Prostate gland (tissue), 2 donors: ENCODE data around the gene ITGB5. TPM values are rescaled to one million over a fixed set of nuclear protein-coding genes. Genes with fewer than 3 reads are reported as not detected.

ENCODE experiments used
- DNase-seq: peaks from one replicate; pipeline ENCODE4 v3.0.0-alpha.2; 2019; ENCODE audit warnings: low spot score
- H3K27ac ChIP-seq, 2 donors: fragments of 200-600 bp; sonication (generic); 2 replicates each; pipeline ENCODE4 v1.5.1; 2017 to 2019
- H3K27me3 ChIP-seq: fragments of 200-600 bp; sonication (generic); replicated peaks from 2 replicates; pipeline ENCODE4 v1.5.1; 2019; ENCODE audit not compliant: insufficient read depth
- H3K36me3 ChIP-seq, 2 donors: fragments of 200-600 bp; sonication (generic); 1 replicate in 1 of 2; 2 replicates in 1 of 2; pipeline versions ENCODE4 v1.5.1 to v1.8.1; 2017 to 2019
- H3K4me1 ChIP-seq: fragments of 200-600 bp; sonication (generic); replicated peaks from 2 replicates; pipeline ENCODE4 v1.5.1; 2019
- H3K4me3 ChIP-seq, 2 donors: fragments of 200-600 bp; sonication (generic); 2 replicates each; pipeline ENCODE4 v1.5.1; 2017 to 2019
- H3K9me3 ChIP-seq: fragments of 200-600 bp; sonication (generic); 2 replicates; pipeline ENCODE4 v1.5.1; 2017
- CTCF ChIP-seq, 4 experiments: fragments of 200-600 bp in 2 of 4; fragments of 450-650 bp in 2 of 4; sonication (generic) in 2 of 4; IDR thresholded peaks; 1 replicate in 3 of 4; 2 replicates in 1 of 4; pipeline ENCODE4 v1.5.1; 2016 to 2019; ENCODE audit warnings: antibody characterized with exemption in 4 of 4, mild to moderate bottlenecking in 2 of 4, moderate library complexity in 2 of 4
- POLR2A ChIP-seq: fragments of 450-650 bp; IDR thresholded peaks from one replicate; pipeline ENCODE4 v1.6.1; 2016; ENCODE audit warnings: antibody characterized with exemption, mild to moderate bottlenecking
- POLR2AphosphoS5 ChIP-seq: sonication (generic); formaldehyde crosslinking; IDR thresholded peaks from one replicate; pipeline ENCODE4 v1.6.1; 2017; ENCODE audit warnings: antibody characterized with exemption
- WGBS: methylation state at CpG from one replicate; pipeline ENCODE4 v1.1.5; 2018; 5-methylcytosine and 5-hydroxymethylcytosine counted together
- intact Hi-C: fragments of 100-400 bp; cut with DNase I; formaldehyde crosslinking; loops from one replicate; pipeline ENCODE4 v1.14.2; 2022
- total RNA-seq, 2 donors: library from RNA; depleted of rRNA; stranded (reverse); fragments of >200 nt; gene quantifications; one replicate each; pipeline ENCODE4 v1.1.0, GENCODE V29; 2016

Gene ITGB5
- total RNA-seq, 2 donors from 2014 or later: 123 to 154 TPM

- Histone ChIP-seq H3K9me3 (no peaks in the 10 kb centered on the region), H3K27ac (no peak overlapping the region), H3K4me3 (no peak overlapping the region), H3K4me1 (peaks cover 6% of the 10 kb centered on the region), H3K27me3 (no peaks in the 10 kb centered on the region), H3K36me3 (no peaks in the 10 kb centered on the region)
- 84% methylated on average over 7 of the region's 7 CpGs for WGBS
- DNase-seq: no peak
- intact Hi-C loops: loop anchor here (5.0 kb wide), 1 partner anchor 102 kb away; no protein-coding TSS in a partner anchor
- TF ChIP-seq POLR2A (no peak), CTCF (IDR thresholded peaks at IDR 0.05) (no peak), POLR2AphosphoS5 (no peak)
Observed at GRCh38 chr3:124884474-124885101, 2.6 kb downstream of the ITGB5 start.

- intact Hi-C loops: no loop called here
- no peak overlapping the region for H3K27ac ChIP-seq
- H3K27me3 ChIP-seq: no peaks in the 10 kb centered on the region
- WGBS: 78% methylated on average over 7 of the region's 7 CpGs
- no peak overlapping the region for H3K4me3 ChIP-seq
- no peaks in the 10 kb centered on the region for H3K36me3 ChIP-seq
- DNase-seq: no peak
- no peaks in the 10 kb centered on the region for H3K9me3 ChIP-seq
- H3K4me1 ChIP-seq: peaks cover 6% of the 10 kb centered on the region
- TF ChIP-seq CTCF (IDR thresholded peaks at IDR 0.05) (no peak), POLR2A (no peak), POLR2AphosphoS5 (no peak)
Observed at GRCh38 chr3:124883766-124884473, 3.2 kb downstream of the ITGB5 start.

GRCh38 chr3:124882816-124883747 lies 4.1 kb downstream of the ITGB5 start:
- H3K9me3 ChIP-seq: no peaks in the 10 kb centered on the region
- no peak for TF ChIP-seq CTCF (IDR thresholded peaks at IDR 0.05)
- TF ChIP-seq POLR2AphosphoS5: no peak
- TF ChIP-seq POLR2A: no peak
- 62% methylated on average over 13 of the region's 13 CpGs for WGBS
- intact Hi-C loops: no loop called here
- peak overlapping the region in 1 of 2 donors; percentile 25 for H3K27ac ChIP-seq
- no peak for DNase-seq
- no peak overlapping the region for H3K4me3 ChIP-seq
- peaks cover 6% of the 10 kb centered on the region for H3K4me1 ChIP-seq
- no peaks in the 10 kb centered on the region for H3K27me3 ChIP-seq
- no peaks in the 10 kb centered on the region for H3K36me3 ChIP-seq

GRCh38 chr3:124881976-124882697 lies 5.0 kb downstream of the ITGB5 start:
- 74% methylated on average over 11 of the region's 11 CpGs for WGBS
- peak overlapping the region in 1 of 2 donors; percentile 25 for H3K27ac ChIP-seq
- TF ChIP-seq POLR2AphosphoS5 (no peak), POLR2A (no peak), CTCF (IDR thresholded peaks at IDR 0.05) (no peak)
- H3K4me3 ChIP-seq: no peak overlapping the region
- no peak for DNase-seq
- H3K27me3 ChIP-seq: no peaks in the 10 kb centered on the region
- no peaks in the 10 kb centered on the region for H3K36me3 ChIP-seq
- intact Hi-C loops: no loop called here
- peaks cover 6% of the 10 kb centered on the region for H3K4me1 ChIP-seq
- no peaks in the 10 kb centered on the region for H3K9me3 ChIP-seq
